Measurements from ENCODE around the gene METTL26.

METTL26 gene

GRCh38 chr16:658679-659571 lies 22.8 kb upstream of the METTL26 start:
- no peak for DNase-seq (ENCODE audit: low read depth in 2 of 2)

GRCh38 chr16:657487-657886 lies 21.4 kb upstream of the METTL26 start:
- DNase-seq (ENCODE audit: low read depth in 2 of 2) = no peak

- no peak for DNase-seq (ENCODE audit: low read depth in 2 of 2)
These were observed 17.9 kb upstream of the METTL26 start for GRCh38 chr16:654034-654433.

DNA sequence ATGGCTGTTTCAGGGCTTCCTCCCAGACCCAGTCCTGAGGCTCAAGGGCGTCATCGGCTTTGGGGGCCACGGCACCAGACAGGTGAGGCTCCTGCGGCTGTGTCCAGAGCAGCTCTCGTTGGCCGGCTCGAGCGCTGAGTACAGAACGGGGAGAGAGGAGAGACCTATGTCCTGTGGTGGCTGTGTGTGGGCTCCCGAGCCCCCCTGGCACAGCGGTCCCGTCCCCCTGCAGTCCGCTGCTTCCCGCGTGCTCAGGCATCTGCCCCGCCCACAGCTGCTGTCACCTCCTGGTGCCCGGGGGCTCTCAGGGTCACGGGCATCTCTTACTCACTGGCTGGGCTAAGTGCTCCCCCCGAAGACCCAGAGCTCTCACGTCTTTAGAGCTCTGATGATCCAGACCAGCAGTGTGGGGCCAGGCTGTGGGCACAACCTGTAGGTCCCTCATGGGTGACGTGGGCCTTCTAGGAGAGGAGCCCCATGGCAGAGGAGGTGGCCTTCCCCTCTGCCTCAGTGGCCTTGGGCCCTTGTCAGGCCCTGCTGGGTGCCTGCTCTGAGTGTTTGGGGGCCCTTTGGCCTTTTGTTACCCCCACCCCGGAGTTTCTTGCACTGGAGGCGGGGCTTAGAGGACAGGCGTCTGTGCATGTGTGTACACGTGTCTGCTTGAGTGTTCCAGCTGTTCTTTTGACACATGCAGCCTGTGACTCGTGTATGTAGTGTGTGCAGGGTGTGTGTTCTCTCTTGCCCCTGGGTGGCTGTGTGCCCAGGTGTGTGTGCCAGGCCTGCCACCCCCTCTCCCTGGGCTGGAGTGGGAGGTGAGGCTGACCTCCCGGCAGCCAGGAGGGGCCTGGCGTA lies 16.6 kb upstream of the METTL26 start:
- no peak for DNase-seq (ENCODE audit: low read depth in 2 of 2)

GRCh38 chr16:651844-652243 lies 15.7 kb upstream of the METTL26 start:
- no peak for DNase-seq (ENCODE audit: low read depth in 2 of 2)

GRCh38 chr16:649631-650030 lies 13.5 kb upstream of the METTL26 start:
- DNase-seq (ENCODE audit: low read depth in 2 of 2) = no peak

DNA sequence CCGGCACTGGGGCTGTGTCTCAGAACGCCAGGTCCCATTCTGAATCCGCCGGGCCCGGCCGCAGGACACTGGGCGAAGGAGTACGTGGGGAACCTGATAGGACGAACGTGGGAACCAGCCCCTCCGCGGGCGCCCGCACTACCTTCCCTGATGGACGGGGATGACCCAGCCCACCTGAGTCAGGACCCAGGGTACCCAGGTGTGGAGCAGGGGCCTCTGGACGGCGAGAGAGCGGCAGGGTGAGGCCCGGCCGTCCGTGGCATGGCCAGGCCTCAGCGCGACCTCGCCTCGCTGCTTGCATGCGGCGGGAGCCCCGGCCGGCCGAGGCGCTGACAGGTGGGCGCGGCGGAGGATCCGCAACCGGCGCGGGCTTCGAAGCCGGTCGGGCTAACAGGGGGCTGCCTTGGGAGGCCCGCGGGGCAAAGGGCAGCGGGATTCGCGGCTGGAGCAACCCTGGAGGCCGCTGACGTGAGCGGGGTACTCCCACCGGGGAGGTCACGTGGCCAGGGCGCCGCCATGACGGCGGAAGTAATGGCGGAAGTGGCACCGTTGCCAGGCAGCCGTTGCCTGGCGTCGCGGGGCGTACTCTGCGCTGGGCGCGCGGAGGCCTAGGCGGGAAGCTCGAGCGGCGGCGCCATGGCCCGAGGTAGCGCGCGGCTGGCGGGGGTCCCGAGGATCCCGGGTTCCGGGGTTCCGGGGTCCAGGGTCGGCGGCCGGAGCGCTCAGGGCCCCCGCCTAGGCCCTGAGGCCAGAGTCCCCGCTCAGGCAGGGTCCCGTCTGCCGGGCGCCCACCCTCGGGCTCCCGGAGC lies 12.9 kb upstream of the METTL26 start, which contains the start of gene WDR90:
TSS of gene WDR90 (plus strand) at position 585 of the 809 bp plus-strand sequence. CDS start at position 637, 52 bp downstream.
- peak; percentile 83 to 91 for DNase-seq (ENCODE audit: low read depth in 2 of 2)

- no peak for DNase-seq (ENCODE audit: low read depth in 2 of 2)
These were observed 12.1 kb upstream of the METTL26 start for GRCh38 chr16:648071-648780.

DNA sequence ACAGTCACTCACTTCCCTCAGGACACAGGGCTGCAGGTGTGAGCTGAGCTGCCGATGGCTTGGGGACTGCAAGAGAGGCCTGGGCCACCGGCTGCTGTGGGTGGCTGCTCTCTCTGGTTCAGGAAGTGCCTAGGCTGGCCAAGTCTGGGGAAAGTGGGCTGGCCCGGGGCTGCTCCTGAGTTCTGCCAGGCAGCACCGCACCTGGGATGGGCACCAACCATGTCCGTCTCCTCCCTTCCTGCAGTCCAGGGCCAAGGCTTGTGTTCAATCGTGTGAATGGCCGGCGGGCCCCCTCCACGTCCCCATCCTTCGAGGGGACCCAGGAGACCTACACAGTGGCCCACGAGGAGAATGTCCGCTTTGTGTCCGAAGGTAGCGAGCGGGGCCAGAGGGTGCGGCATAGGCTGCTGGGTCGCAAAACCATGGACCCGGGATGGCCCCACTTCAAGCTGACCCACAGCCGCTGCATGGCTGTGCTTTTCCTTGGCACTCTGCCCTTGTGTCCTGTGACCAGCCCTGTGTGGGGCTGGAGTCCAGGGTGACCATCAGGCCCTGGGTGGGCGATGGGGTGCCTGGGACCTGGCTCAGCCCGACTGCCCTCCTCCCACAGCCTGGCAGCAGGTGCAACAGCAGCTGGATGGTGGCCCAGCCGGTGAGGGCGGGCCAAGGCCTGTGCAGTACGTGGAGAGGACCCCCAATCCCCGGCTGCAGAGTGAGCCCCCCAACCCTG lies 11.2 kb upstream of the METTL26 start:
- DNase-seq (ENCODE audit: low read depth in 2 of 2) = no peak

DNA sequence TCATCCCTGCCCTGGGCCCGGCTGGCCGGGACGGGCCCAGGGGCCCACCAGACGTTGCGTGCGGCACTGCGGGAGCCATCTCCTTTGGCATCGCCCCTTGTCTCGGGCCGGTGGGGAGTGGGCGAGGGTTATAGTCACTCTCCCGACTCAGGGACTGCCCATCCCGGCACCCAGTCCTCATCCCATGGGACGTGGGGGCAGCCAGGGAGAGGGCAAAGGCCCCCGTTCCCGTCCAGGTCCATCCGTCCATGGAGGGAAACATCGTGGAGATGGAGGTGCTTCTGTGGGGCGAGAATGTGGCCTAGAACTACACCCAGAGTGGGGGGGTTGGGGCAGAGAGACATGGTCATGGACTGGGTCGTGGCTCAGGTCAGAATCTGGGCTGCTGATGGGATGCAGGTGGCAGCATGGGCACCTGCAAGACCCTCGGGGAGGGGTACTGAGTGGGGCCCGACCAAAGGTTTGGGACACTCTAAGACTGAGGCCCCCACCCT lies 10.6 kb upstream of the METTL26 start:
- no peak for DNase-seq (ENCODE audit: low read depth in 2 of 2)

DNA sequence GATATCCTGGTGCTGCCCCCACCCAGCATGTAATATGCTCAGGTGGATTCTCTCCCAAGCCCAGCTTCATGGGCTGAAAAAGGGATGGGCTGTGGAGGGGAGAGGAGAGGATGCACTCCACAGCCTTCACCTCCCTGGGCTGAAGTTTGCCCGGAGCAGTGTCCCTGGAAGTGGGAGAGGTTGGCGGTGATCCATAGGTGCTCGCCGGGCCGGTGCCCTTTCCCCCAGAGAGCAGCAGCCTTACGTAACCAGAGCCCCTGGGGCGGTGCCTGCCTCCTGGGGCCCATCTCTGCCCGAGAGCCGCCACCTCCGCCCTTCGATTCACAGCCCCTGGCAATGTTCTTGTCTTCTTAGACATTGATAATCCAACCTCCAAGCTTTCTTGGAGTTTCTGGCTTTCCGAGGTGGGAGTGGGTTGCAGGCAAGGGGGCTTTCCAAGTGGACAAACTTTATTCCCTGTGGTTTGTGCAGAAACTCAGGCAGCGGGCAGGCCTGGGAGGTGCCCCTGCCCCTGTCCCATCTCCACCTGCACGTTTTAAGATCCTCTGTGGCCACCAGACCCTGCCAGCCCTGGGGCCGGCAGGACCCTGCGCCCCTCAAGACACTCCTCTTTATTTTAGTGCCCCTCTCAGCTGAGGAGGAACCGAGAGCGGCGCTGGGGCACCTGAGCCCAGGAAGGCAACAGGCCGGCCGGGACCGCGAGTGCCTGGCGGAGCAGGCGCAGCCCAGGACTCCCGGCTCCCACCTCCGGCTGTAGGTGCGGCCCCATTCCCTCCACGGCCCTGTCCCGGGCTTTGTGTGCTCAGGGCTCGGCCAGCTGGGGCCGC lies 10.0 kb upstream of the METTL26 start:
- no peak for DNase-seq (ENCODE audit: low read depth in 2 of 2)

GRCh38 chr16:644556-644955 lies 8.5 kb upstream of the METTL26 start:
- no peak for DNase-seq (ENCODE audit: low read depth in 2 of 2)

DNA sequence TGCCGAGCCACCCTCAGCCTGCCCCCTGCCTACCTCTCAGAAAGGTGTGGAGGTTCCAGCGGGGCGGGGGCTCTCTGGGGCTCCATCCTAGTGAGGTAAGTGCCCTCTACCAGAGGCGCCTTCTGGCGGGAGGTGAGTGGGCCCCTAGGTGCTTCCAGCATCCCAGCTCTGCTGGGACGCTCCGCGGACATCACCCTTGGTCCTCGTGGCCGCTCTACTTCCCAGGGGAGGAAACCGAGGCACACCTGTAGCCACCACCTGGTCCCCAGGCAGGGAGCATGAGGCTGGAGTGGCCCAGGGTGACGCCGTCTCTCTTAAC lies 6.9 kb upstream of the METTL26 start:
- DNase-seq (ENCODE audit: low read depth in 2 of 2) = no peak

DNA sequence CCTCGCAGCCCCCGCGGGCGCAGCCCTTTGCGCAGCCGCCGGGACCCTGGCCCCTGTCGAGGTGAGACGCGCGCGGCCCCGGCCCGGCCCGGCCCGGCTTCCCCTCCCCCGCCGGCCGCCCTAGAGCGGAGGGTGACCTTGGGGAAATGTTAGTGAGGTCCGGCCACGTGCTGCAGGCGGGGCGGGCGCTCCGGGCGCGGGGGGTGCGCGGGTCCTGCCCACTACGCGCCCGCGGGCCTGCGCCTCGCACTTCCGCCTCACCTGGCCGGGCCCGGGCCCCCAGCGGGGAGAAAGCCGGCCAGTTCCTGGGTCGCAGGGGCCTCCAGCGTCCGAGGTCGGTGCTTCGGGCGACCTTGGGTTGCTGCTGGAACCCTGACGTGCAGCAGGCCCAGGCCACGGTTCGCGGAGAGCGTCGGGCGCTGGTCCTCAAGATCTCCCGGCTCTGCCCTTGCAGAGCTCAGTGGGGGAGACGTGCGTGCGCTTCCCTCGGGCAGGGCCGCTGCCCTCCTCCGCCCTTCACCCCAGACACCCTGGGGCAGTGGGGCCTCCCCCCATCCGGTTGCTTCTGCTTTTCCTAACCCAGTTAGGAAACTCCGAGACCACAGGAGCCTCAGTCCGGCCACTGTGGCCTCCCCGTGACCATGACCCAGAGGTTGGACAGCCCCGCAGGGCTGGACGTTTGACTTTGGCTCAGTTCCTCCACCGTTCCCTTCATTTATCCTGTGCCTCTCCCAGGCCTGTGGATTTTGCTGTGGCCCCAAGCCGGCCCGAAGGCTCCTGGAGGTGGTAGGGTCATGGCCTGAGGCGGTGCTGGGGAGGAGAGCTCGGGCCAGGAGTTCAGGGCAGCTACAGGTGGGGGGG lies 6.3 kb upstream of the METTL26 start:
- DNase-seq (ENCODE audit: low read depth in 2 of 2) = no peak

GRCh38 chr16:641326-642188 lies 5.5 kb upstream of the METTL26 start, which contains the start of gene MCRIP2:
Gene MCRIP2 (plus strand): TSS chr16:641828. CDS start chr16:641992, 164 bp downstream.
- peak; percentile 25 to 63 for DNase-seq (ENCODE audit: low read depth in 2 of 2)

DNA sequence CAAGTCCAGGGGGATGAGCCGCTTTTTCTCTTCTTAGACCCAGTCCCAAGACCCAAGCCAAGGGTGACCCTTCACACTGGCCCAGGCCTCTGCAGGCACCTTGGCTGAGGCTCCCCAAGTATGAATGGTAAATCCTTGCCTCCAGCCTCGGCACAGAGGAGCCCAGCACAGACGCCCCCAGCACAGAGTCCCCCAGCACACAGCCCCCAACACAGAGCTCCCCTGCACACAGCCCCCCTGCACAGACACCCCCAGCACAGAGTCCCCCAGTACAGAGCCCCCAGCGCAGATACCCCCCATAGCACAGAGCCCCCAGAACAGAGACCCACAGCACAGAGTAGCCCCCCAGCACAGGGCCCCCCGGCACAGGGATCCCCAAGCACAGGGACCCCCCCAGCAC lies 4.5 kb upstream of the METTL26 start:
- no peak for DNase-seq (ENCODE audit: low read depth in 2 of 2)

- DNase-seq (ENCODE audit: low read depth in 2 of 2) = no peak
These were observed 2.7 kb upstream of the METTL26 start for GRCh38 chr16:638836-639235.

All from stimulated activated CD8-positive, alpha-beta memory T cell treated with anti-CD3 and anti-CD28 coated beads, Interleukin-7, amount 100 ng/mL, for 4 hours (primary cell).